ENCODE measurements around the gene SLC2A13. TPM values are rescaled to one million over a fixed set of nuclear protein-coding genes. Genes with fewer than 3 reads are reported as not detected.

The SLC2A13 gene
- total RNA-seq, 1 experiment from 2014 or later = 7.0 TPM

DNA sequence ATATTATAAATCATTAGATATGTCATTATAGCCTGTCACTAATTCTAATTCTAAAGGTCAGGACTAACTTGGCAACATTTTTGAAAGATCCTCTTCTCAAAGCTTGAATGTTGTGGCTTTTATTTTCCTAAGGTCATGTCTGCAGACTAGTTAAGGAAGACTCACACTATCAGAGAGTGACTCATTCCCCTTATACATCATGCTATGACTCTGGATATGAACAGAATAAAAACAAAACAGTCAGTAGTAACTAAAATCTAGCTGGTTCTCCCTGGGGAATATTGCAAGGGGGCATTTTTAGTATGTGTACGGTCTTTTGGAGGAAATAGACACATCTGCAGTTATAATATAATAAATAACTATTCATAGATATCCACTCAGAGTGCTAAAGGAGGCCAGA is 170.6 kb downstream of the SLC2A13 start:
- Histone ChIP-seq H3K23ac (ENCODE audit: insufficient read length, low read depth, low read length) (no peak overlapping the region), H3K9ac (ENCODE audit: extremely low read depth, insufficient read length, low read length) (no peak overlapping the region), H4K20me1 (ENCODE audit: control insufficient read depth, insufficient read depth, insufficient read length) (no peaks in the 10 kb centered on the region), H3K18ac (ENCODE audit: insufficient read length, low read depth, low read length) (no peak overlapping the region), H3K27me3 (ENCODE audit: insufficient read depth, low read length) (no peaks in the 10 kb centered on the region), H2BK12ac (ENCODE audit: insufficient read length, low read depth, low read length) (no peak overlapping the region), H3K9me3 (ENCODE audit: control insufficient read depth, low read depth, low read length) (no peaks in the 10 kb centered on the region), H4K91ac (ENCODE audit: insufficient read length, low read depth, low read length) (no peak overlapping the region), H3K14ac (ENCODE audit: insufficient read depth, low read length) (no peak overlapping the region), H4K8ac (replicated peaks; ENCODE audit: insufficient read length, low read depth, low read length) (no peak overlapping the region), H2BK20ac (ENCODE audit: low read depth, low read length, poor library complexity, severe bottlenecking) (no peak overlapping the region), H2AK5ac (ENCODE audit: insufficient read length, low read length) (no peak overlapping the region), H2BK5ac (ENCODE audit: insufficient read length, low read length) (no peak overlapping the region), H3K79me2 (ENCODE audit: insufficient read depth, low read length) (no peaks in the 10 kb centered on the region), H4K5ac (ENCODE audit: insufficient read length, low read depth, low read length) (no peak overlapping the region), H3K23me2 (ENCODE audit: insufficient read length, low read depth, low read length, poor library complexity, severe bottlenecking) (no peaks in the 10 kb centered on the region), H2BK120ac (ENCODE audit: low read depth, low read length, poor library complexity, severe bottlenecking) (no peak overlapping the region), H3K56ac (ENCODE audit: insufficient read length, low read depth, low read length) (no peak overlapping the region), H2AFZ (ENCODE audit: low read length) (no peak overlapping the region), H3K4ac (ENCODE audit: low read depth, low read length) (no peak overlapping the region), H2BK15ac (ENCODE audit: low read depth, low read length) (no peak overlapping the region), H3K27ac (ENCODE audit: insufficient read length, low read depth, low read length) (no peak overlapping the region), H3T11ph (ENCODE audit: low read length) (no peak overlapping the region), H3K4me1 (ENCODE audit: insufficient read depth, low read length) (no peaks in the 10 kb centered on the region), H3K79me1 (ENCODE audit: insufficient read depth, low read depth, low read length, poor library complexity, severe bottlenecking) (no peaks in the 10 kb centered on the region), H3K4me2 (ENCODE audit: insufficient read depth, insufficient read length, low read length) (no peak overlapping the region)
- no CpG with 5 or more reads among the region's 1 CpG for WGBS (ENCODE audit: extremely low coverage, insufficient read length, low lambda C conversion rate)
- DNase-seq = no peak
- no peaks in the 10 kb centered on the region for H3K27me3 Mint-ChIP-seq (ENCODE audit: low read depth)
- no peaks in the 10 kb centered on the region for H3K9me3 Mint-ChIP-seq
- no peak for TF ChIP-seq CTCF (conservative IDR thresholded peaks at IDR 0.05)
- H3K36me3 Mint-ChIP-seq (ENCODE audit: insufficient read depth in 1 of 3, low read depth in 3 of 3) = no peaks in the 10 kb centered on the region; a peak in 1 of 7 replicates
- H3K4me3 Mint-ChIP-seq = no peak overlapping the region
- no peaks in the 10 kb centered on the region for H3K4me1 Mint-ChIP-seq
- H3K27ac Mint-ChIP-seq = no peak overlapping the region
